22Rv1 (cell line): ENCODE data around the gene CD44.

Experiments used
- CTCF ChIP-seq: fragments of 450-650 bp; IDR thresholded peaks from 2 replicates; pipeline ENCODE4 v1.5.1; 2017; ENCODE audit warnings: mild to moderate bottlenecking
- ZFX ChIP-seq: fragments of 450-650 bp; IDR thresholded peaks from 2 replicates; pipeline ENCODE4 v1.6.1; 2017; ENCODE audit warnings: antibody characterized with exemption, borderline replicate concordance

GRCh38 chr11:35234460-35235156 lies 95.6 kb downstream of the CD44 start:
- no peak for TF ChIP-seq CTCF
- TF ChIP-seq ZFX, result no peak
